Mucosa of rectum (tissue), 2 donors: ENCODE measurements around the gene OR8K1.

Experiments
- H3K27ac ChIP-seq, 2 donors: one replicate each; pipeline ENCODE4 v1.7.0; 2013; ENCODE audit warnings: inconsistent platforms in 2 of 2, low read depth in 2 of 2, low read length in 2 of 2
- H3K27me3 ChIP-seq, 2 donors: one replicate each; pipeline ENCODE4 v1.7.0; 2013; ENCODE audit warnings: low read length in 2 of 2; ENCODE audit not compliant: control insufficient read depth in 2 of 2, insufficient read depth in 2 of 2
- H3K36me3 ChIP-seq, 2 donors: one replicate each; pipeline ENCODE4 v1.7.0; 2013; ENCODE audit warnings: low read length in 2 of 2; ENCODE audit not compliant: control insufficient read depth in 2 of 2, insufficient read depth in 2 of 2
- H3K4me1 ChIP-seq, 2 donors: one replicate each; pipeline ENCODE4 v1.7.0; 2013; ENCODE audit warnings: low read length in 2 of 2, mild to moderate bottlenecking in 1 of 2; ENCODE audit not compliant: control insufficient read depth in 2 of 2, insufficient read depth in 2 of 2
- H3K4me3 ChIP-seq, 2 donors: one replicate each; pipeline ENCODE4 v1.7.0; 2013; ENCODE audit warnings: low read length in 2 of 2
- H3K9ac ChIP-seq, 2 donors: one replicate each; pipeline ENCODE4 v1.7.0; 2013; ENCODE audit warnings: low read length in 2 of 2, low read depth in 1 of 2, mild to moderate bottlenecking in 1 of 2
- H3K9me3 ChIP-seq, 2 donors: one replicate each; pipeline ENCODE4 v1.7.0; 2013; ENCODE audit warnings: low read length in 2 of 2; ENCODE audit not compliant: control insufficient read depth in 2 of 2
- donor health status: healthy.
- donor health status: Normal muscosa, but diverticular disease.

Gene OR8K1

GRCh38 chr11:56394381-56394780, 48.5 kb downstream of the OR8K1 start:
- Histone ChIP-seq H3K4me3 (no peak overlapping the region), H3K36me3 (no peaks in the 10 kb centered on the region), H3K27me3 (no peaks in the 10 kb centered on the region), H3K4me1 (no peaks in the 10 kb centered on the region), H3K9ac (no peak overlapping the region), H3K27ac (no peak overlapping the region), H3K9me3 (no peaks in the 10 kb centered on the region)

- Histone ChIP-seq H3K27ac (no peak overlapping the region), H3K9me3 (no peaks in the 10 kb centered on the region), H3K36me3 (no peaks in the 10 kb centered on the region)
These were observed 50.2 kb downstream of the OR8K1 start for GRCh38 chr11:56396047-56396446.

More at GRCh38 chr11:56396047-56396446, 50.2 kb downstream of the OR8K1 start:
- Histone ChIP-seq H3K4me3 (no peak overlapping the region), H3K4me1 (no peaks in the 10 kb centered on the region), H3K9ac (no peak overlapping the region), H3K27me3 (no peaks in the 10 kb centered on the region)
